Trophoblast cell (in vitro differentiated cells and primary cell): ENCODE measurements around the gene SMIM21.

Experiments
- DNase-seq, 2 donors: peaks; one replicate each; pipeline ENCODE4 v3.0.0-alpha.2; 2016
- H2AFZ ChIP-seq: 2 replicates; pipeline ENCODE4 v1.6.1; 2013; ENCODE audit warnings: low read length, moderate library complexity, mild to moderate bottlenecking; ENCODE audit not compliant: insufficient read depth, poor library complexity
- H2AK5ac ChIP-seq: 2 replicates; pipeline ENCODE4 v1.6.1; 2013; ENCODE audit warnings: mild to moderate bottlenecking, low read length
- H2BK120ac ChIP-seq: 2 replicates; pipeline ENCODE4 v1.6.1; 2013; ENCODE audit warnings: low read length, mild to moderate bottlenecking, moderate library complexity; ENCODE audit not compliant: insufficient read depth, poor library complexity
- H2BK12ac ChIP-seq: 2 replicates; pipeline ENCODE4 v1.6.1; 2013; ENCODE audit warnings: mild to moderate bottlenecking, low read length, moderate library complexity
- H2BK5ac ChIP-seq: 2 replicates; pipeline ENCODE4 v1.6.1; 2013; ENCODE audit warnings: low read length, low read depth, moderate library complexity, mild to moderate bottlenecking; ENCODE audit not compliant: poor library complexity
- H3K14ac ChIP-seq: 2 replicates; pipeline ENCODE4 v1.6.1; 2013; ENCODE audit warnings: mild to moderate bottlenecking, low read length
- H3K18ac ChIP-seq: 2 replicates; pipeline ENCODE4 v1.6.1; 2013; ENCODE audit warnings: mild to moderate bottlenecking, low read length
- H3K23ac ChIP-seq: 2 replicates; pipeline ENCODE4 v1.6.1; 2013; ENCODE audit warnings: low read length
- H3K27ac ChIP-seq: 2 replicates; pipeline ENCODE4 v1.5.1; 2013; ENCODE audit warnings: low read depth, mild to moderate bottlenecking, inconsistent platforms, low read length, moderate library complexity
- H3K27me3 ChIP-seq: 2 replicates; pipeline ENCODE4 v1.6.1; 2013; ENCODE audit warnings: inconsistent platforms, mild to moderate bottlenecking, low read length, moderate library complexity; ENCODE audit not compliant: insufficient read depth
- H3K36me3 ChIP-seq, 2 experiments: 1 replicate in 1 of 2; 2 replicates in 1 of 2; pipeline ENCODE4 v1.6.1; 2013; ENCODE audit warnings: low read length in 2 of 2, mild to moderate bottlenecking in 2 of 2, moderate library complexity in 1 of 2; ENCODE audit not compliant: insufficient read depth in 2 of 2, control insufficient read depth in 1 of 2
- H3K4ac ChIP-seq: 2 replicates; pipeline ENCODE4 v1.6.1; 2013; ENCODE audit warnings: low read depth, mild to moderate bottlenecking, low read length, moderate library complexity
- H3K4me1 ChIP-seq, 2 experiments: 1 replicate in 1 of 2; 2 replicates in 1 of 2; pipeline ENCODE4 v1.6.1; 2013; ENCODE audit warnings: low read length in 2 of 2, mild to moderate bottlenecking in 2 of 2, moderate library complexity in 1 of 2; ENCODE audit not compliant: insufficient read depth in 2 of 2, control insufficient read depth in 1 of 2
- H3K4me2 ChIP-seq: 2 replicates; pipeline ENCODE4 v1.6.1; 2013; ENCODE audit warnings: inconsistent platforms, mild to moderate bottlenecking, low read length, moderate library complexity
- H3K4me3 ChIP-seq: 2 replicates; pipeline ENCODE4 v1.5.1; 2013; ENCODE audit warnings: mild to moderate bottlenecking, low read depth, low read length, inconsistent platforms
- H3K79me1 ChIP-seq: one replicate; pipeline ENCODE4 v1.6.1; 2013; ENCODE audit warnings: low read length
- H3K79me2 ChIP-seq: 2 replicates; pipeline ENCODE4 v1.6.1; 2013; ENCODE audit warnings: low read length, mild to moderate bottlenecking; ENCODE audit not compliant: control insufficient read depth, insufficient read depth, poor library complexity
- H3K9ac ChIP-seq: 2 replicates; pipeline ENCODE4 v1.6.1; 2013; ENCODE audit warnings: mild to moderate bottlenecking, low read length
- H3K9me3 ChIP-seq: 2 replicates; pipeline ENCODE4 v1.6.1; 2013; ENCODE audit warnings: low read depth, mild to moderate bottlenecking, control low read depth, inconsistent platforms, low read length; ENCODE audit not compliant: insufficient read depth
- H4K12ac ChIP-seq: 2 replicates; pipeline ENCODE4 v1.6.1; 2013; ENCODE audit warnings: low read depth, mild to moderate bottlenecking, low read length, moderate library complexity
- H4K8ac ChIP-seq: 2 replicates; pipeline ENCODE4 v1.6.1; 2013; ENCODE audit warnings: low read depth, mild to moderate bottlenecking, low read length, moderate library complexity
- H4K91ac ChIP-seq: one replicate; pipeline ENCODE4 v1.6.1; 2013; ENCODE audit warnings: low read depth, mild to moderate bottlenecking, low read length, moderate library complexity
- WGBS: extraction: QIAGEN DNeasy Blood & Tissue Kit; methylation state at CpG from one replicate; pipeline ENCODE4 v1.1.7; 2013; ENCODE audit warnings: missing lambda C conversion rate; ENCODE audit not compliant: insufficient read length, insufficient coverage; ENCODE audit errors: extremely low coverage; 5-methylcytosine and 5-hydroxymethylcytosine counted together

SMIM21 gene

DNA sequence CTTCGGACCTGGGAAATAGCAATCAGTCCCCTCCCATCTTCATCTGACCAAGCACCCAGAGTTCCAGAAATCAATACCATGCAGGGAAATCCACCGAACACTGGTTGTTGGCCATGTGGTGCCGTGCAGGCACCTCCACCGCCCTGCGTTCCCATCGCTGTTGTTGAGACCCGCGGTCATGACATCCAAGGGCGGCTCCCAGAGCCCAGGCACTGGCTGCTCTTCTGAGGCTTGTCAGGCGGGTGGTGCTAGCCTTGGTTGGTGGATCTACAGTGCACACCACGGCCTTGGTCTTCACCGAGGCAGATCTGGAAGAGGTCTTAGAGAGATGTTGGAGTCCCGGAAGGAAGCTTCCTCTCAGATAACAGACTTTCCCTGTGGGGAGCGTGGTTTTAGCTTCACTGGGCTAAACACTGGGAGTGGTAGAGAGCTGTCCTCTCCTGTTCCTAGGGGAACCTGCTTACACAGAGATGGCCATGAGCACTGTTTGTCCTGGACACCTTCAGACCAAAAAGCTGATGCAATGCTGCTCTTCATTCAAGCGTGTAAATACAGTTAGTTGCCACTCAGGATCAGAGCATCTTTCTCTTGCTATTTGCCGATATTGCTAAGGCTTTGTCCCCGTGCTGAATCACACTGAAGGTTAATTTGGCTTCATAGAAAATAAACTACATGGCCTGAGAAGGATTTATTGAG lies 58.3 kb downstream of the SMIM21 start:
- H4K91ac ChIP-seq, result no peak overlapping the region
- no peak overlapping the region for H2BK120ac ChIP-seq
- H3K79me2 ChIP-seq, result no peaks in the 10 kb centered on the region
- no peak for DNase-seq
- no CpG with 5 or more reads among the region's 17 CpGs for WGBS
- no peak overlapping the region for H2BK5ac ChIP-seq
- H3K4ac ChIP-seq, result no peak overlapping the region
- H4K8ac ChIP-seq, result no peak overlapping the region
- H3K27me3 ChIP-seq, result no peaks in the 10 kb centered on the region
- H3K23ac ChIP-seq, result no peak overlapping the region
- H4K12ac ChIP-seq, result no peak overlapping the region
- no peak overlapping the region for H3K18ac ChIP-seq
- H2AFZ ChIP-seq, result no peak overlapping the region
- no peak overlapping the region for H2AK5ac ChIP-seq
- H3K36me3 ChIP-seq, result no peaks in the 10 kb centered on the region
- no peak overlapping the region for H2BK12ac ChIP-seq
- H3K79me1 ChIP-seq, result no peaks in the 10 kb centered on the region
- H3K9ac ChIP-seq, result no peak overlapping the region
- H3K9me3 ChIP-seq, result peaks cover 5% of the 10 kb centered on the region
- H3K4me2 ChIP-seq, result no peak overlapping the region
- no peak overlapping the region for H3K27ac ChIP-seq
- H3K4me3 ChIP-seq, result no peak overlapping the region
- H3K14ac ChIP-seq, result no peak overlapping the region
- H3K4me1 ChIP-seq, result no peaks in the 10 kb centered on the region

DNA sequence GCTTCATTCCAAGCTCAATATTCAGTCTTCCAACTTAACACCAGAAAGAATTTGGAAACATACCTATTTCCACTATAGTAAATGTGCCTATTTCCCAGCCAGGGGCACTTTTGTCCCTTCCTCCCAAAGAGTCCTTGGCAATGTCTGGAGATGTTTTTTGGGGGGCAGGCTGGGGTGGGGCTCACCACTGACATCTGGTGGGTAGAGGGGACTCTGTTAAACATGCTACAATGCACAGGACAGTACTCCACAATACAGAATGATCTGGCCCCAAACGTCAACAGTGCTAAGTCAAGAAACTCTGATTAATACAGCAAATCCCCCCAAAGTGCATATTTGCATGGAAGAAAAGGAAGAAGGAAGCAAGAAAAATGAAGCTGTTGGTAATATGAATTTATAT lies 61.7 kb downstream of the SMIM21 start:
- H2AFZ ChIP-seq, result no peak overlapping the region
- H3K9me3 ChIP-seq, result peaks cover 11% of the 10 kb centered on the region
- H4K8ac ChIP-seq, result no peak overlapping the region
- H3K27ac ChIP-seq, result no peak overlapping the region
- H4K91ac ChIP-seq, result no peak overlapping the region
- no peak overlapping the region for H3K18ac ChIP-seq
- no peaks in the 10 kb centered on the region for H3K4me1 ChIP-seq
- H2AK5ac ChIP-seq, result no peak overlapping the region
- WGBS, result no CpG with 5 or more reads among the region's 1 CpG
- H2BK120ac ChIP-seq, result no peak overlapping the region
- no peak for DNase-seq
- no peak overlapping the region for H3K9ac ChIP-seq
- H3K4ac ChIP-seq, result no peak overlapping the region
- H4K12ac ChIP-seq, result no peak overlapping the region
- no peak overlapping the region for H3K4me3 ChIP-seq
- no peaks in the 10 kb centered on the region for H3K36me3 ChIP-seq
- no peak overlapping the region for H2BK5ac ChIP-seq
- H3K23ac ChIP-seq, result no peak overlapping the region
- H3K27me3 ChIP-seq, result no peaks in the 10 kb centered on the region
- no peak overlapping the region for H3K14ac ChIP-seq
- no peaks in the 10 kb centered on the region for H3K79me1 ChIP-seq
- H3K4me2 ChIP-seq, result no peak overlapping the region
- no peak overlapping the region for H2BK12ac ChIP-seq
- no peaks in the 10 kb centered on the region for H3K79me2 ChIP-seq

- H4K12ac ChIP-seq, result no peak overlapping the region
- H2BK120ac ChIP-seq, result no peak overlapping the region
- H3K4ac ChIP-seq, result no peak overlapping the region
- H3K4me2 ChIP-seq, result no peak overlapping the region
- no peak overlapping the region for H3K18ac ChIP-seq
- peaks cover 0 to 2% of the 10 kb centered on the region in 2 experiments for H3K4me1 ChIP-seq
- H3K9me3 ChIP-seq, result peaks cover 9% of the 10 kb centered on the region
- no CpG with 5 or more reads among the region's 7 CpGs for WGBS
- no peaks in the 10 kb centered on the region for H3K79me2 ChIP-seq
- no peak overlapping the region for H2BK5ac ChIP-seq
- no peak overlapping the region for H3K9ac ChIP-seq
- no peaks in the 10 kb centered on the region for H3K79me1 ChIP-seq
- H3K27me3 ChIP-seq, result no peaks in the 10 kb centered on the region
- H2AFZ ChIP-seq, result no peak overlapping the region
- no peak overlapping the region for H3K4me3 ChIP-seq
- no peak overlapping the region for H4K91ac ChIP-seq
- H4K8ac ChIP-seq, result no peak overlapping the region
- H3K14ac ChIP-seq, result no peak overlapping the region
- H2AK5ac ChIP-seq, result no peak overlapping the region
- no peak overlapping the region for H3K27ac ChIP-seq
- DNase-seq, result no peak
- no peaks in the 10 kb centered on the region for H3K36me3 ChIP-seq
- H3K23ac ChIP-seq, result no peak overlapping the region
- H2BK12ac ChIP-seq, result no peak overlapping the region
Observed at GRCh38 chr18:75365254-75365629, 62.3 kb downstream of the SMIM21 start.

GRCh38 chr18:75364512-75365253 lies 62.8 kb downstream of the SMIM21 start:
- Histone ChIP-seq H3K79me1 (no peaks in the 10 kb centered on the region), H3K27ac (no peak overlapping the region), H2AFZ (no peak overlapping the region), H3K4ac (no peak overlapping the region), H4K8ac (no peak overlapping the region), H2AK5ac (no peak overlapping the region), H3K4me3 (no peak overlapping the region), H3K23ac (no peak overlapping the region), H3K27me3 (no peaks in the 10 kb centered on the region), H4K91ac (no peak overlapping the region), H2BK12ac (no peak overlapping the region), H3K9me3 (peaks cover 9% of the 10 kb centered on the region), H3K9ac (no peak overlapping the region), H3K4me1 (peaks cover 0 to 2% of the 10 kb centered on the region in 2 experiments), H4K12ac (no peak overlapping the region), H3K79me2 (no peaks in the 10 kb centered on the region), H3K14ac (no peak overlapping the region), H3K4me2 (no peak overlapping the region), H2BK5ac (no peak overlapping the region), H3K18ac (no peak overlapping the region), H3K36me3 (no peaks in the 10 kb centered on the region), H2BK120ac (no peak overlapping the region)
- no CpG with 5 or more reads among the region's 13 CpGs for WGBS
- peak in 1 of 2 donors; percentile 12 for DNase-seq
